ENCODE data around the gene ATP8A2. TPM values are rescaled to one million over a fixed set of nuclear protein-coding genes. Genes with fewer than 3 reads are reported as not detected.

The ATP8A2 gene
- total and polyA plus RNA-seq, 2 of the 8 experiments (the other 6 are each of a cell fraction or from before 2014, with no cell fraction given): 2.4 to 8.3 TPM

DNA sequence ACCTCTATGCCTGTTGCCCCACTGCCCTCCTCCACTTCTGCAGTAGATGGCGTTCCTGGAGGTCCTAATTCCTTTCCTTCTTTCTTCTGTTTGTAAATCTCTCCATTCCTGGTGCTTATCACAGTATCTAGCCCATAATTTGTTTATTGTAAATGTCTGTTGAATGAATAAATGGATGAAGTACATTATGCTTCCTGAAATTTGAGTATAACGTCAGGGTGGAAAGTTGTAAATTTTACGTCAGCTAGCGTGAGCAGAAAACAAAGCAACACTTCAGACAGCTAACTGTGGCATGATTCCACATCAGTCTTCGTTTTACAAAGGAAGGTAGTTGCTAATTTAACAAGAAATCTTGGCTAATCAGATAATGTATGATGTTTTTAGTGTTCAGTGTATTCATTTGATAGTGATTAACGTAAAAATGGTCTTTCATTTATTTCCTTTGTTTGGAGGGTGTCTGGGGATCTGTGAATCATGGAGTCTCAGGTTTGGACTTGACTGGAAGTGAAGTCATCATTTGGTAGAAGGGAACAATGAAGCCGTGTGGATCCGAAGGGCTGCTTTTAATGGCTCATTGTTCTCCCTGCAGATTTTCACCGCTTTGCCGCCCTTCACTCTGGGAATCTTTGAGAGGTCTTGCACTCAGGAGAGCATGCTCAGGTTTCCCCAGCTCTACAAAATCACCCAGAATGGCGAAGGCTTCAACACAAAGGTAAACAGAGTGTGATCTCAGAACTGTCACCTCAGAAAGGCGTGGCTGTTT lies 465.0 kb downstream of the ATP8A2 start:
- Histone ChIP-seq H3K27ac (ENCODE audit: low read depth, low read length) (no peak overlapping the region), H3K4me2 (ENCODE audit: insufficient read depth in 1 of 2, low read depth in 2 of 2, low read length in 2 of 2) (no peak overlapping the region), H3K23me2 (ENCODE audit: low read depth, low read length) (no peaks in the 10 kb centered on the region), H2AK5ac (ENCODE audit: low read depth, low read length) (no peak overlapping the region), H2BK5ac (ENCODE audit: low read depth, low read length) (no peak overlapping the region), H3K4me1 (replicated peaks in 1 of 4; ENCODE audit: control insufficient read depth in 3 of 4, insufficient read depth in 4 of 4, low read length in 3 of 4) (no peaks in the 10 kb centered on the region), H2BK20ac (ENCODE audit: low read length) (no peak overlapping the region), H3K14ac (ENCODE audit: insufficient read length) (no peak overlapping the region), H3K4me3 (ENCODE audit: extremely low read depth in 1 of 4, insufficient read depth in 2 of 4, low read depth in 3 of 4, low read length in 4 of 4) (no peak overlapping the region), H2BK120ac (replicated peaks; ENCODE audit: low read depth, low read length) (no peak overlapping the region), H3K79me1 (ENCODE audit: low read depth, low read length) (no peaks in the 10 kb centered on the region), H3K4ac (replicated peaks; ENCODE audit: insufficient read length, low read depth, low read length) (no peak overlapping the region), H2AFZ (ENCODE audit: low read length) (no peak overlapping the region), H2BK12ac (ENCODE audit: low read depth, low read length) (no peak overlapping the region), H3K18ac (ENCODE audit: extremely low read depth, low read length) (no peak overlapping the region), H4K5ac (ENCODE audit: insufficient read length, low read depth, low read length) (no peak overlapping the region), H3K56ac (replicated peaks; ENCODE audit: insufficient read length, low read depth, low read length) (no peak overlapping the region), H4K91ac (replicated peaks; ENCODE audit: insufficient read length, low read length) (no peak overlapping the region), H3K9me3 (ENCODE audit: insufficient read depth in 2 of 2, low read depth in 1 of 2, low read length in 1 of 2) (no peaks in the 10 kb centered on the region), H4K20me1 (replicated peaks in 1 of 2; ENCODE audit: control insufficient read depth in 1 of 2, insufficient read depth in 2 of 2, low read length in 2 of 2) (no peaks in the 10 kb centered on the region), H3K27me3 (replicated peaks in 1 of 4; ENCODE audit: control insufficient read depth in 3 of 4, extremely low read depth in 1 of 4, insufficient read depth in 3 of 4, low read length in 3 of 4) (no peaks in the 10 kb centered on the region), H4K8ac (ENCODE audit: extremely low read depth, insufficient read depth, low read length) (no peak overlapping the region), H3K9ac (replicated peaks in 1 of 4; ENCODE audit: extremely low read depth in 1 of 4, low read depth in 3 of 4, low read length in 3 of 4) (no peak overlapping the region), H3K79me2 (ENCODE audit: control insufficient read depth in 1 of 2, insufficient read depth in 2 of 2, low read length in 2 of 2) (no peaks in the 10 kb centered on the region), H3K36me3 (ENCODE audit: control insufficient read depth in 2 of 4, insufficient read depth in 4 of 4, low read length in 3 of 4) (no peaks in the 10 kb centered on the region), H2BK15ac (ENCODE audit: low read length) (no peak overlapping the region; the same call in 1 of the 2 replicates), H3K23ac (ENCODE audit: insufficient read length) (no peak overlapping the region)
- ChIA-PET CTCF (ENCODE audit: partially characterized antibody) (interaction anchor here (1.2 to 2.4 kb wide), 10 partner anchors 12 to 262 kb away, joined by 3 to 9 read pairs (median 6); no protein-coding TSS in a partner anchor), POLR2A (ENCODE audit: partially characterized antibody) (no interaction called here)
- DNase-seq (ENCODE audit: low read depth in 1 of 2, low spot score in 2 of 2) (no peak), FAIRE-seq (no peak)
- WGBS, 2 experiments (ENCODE audit: extremely low coverage in 1 of 2, insufficient coverage in 1 of 2, insufficient read length in 1 of 2, insufficient replicate concordance in 2 of 2, low coverage in 1 of 2, low lambda C conversion rate in 2 of 2, missing lambda C conversion rate in 1 of 2): 88% methylated on average over 12 of the region's 12 CpGs; no CpG with 5 or more reads in 1 of the 2 experiments
- TF ChIP-seq, protein P1, sequence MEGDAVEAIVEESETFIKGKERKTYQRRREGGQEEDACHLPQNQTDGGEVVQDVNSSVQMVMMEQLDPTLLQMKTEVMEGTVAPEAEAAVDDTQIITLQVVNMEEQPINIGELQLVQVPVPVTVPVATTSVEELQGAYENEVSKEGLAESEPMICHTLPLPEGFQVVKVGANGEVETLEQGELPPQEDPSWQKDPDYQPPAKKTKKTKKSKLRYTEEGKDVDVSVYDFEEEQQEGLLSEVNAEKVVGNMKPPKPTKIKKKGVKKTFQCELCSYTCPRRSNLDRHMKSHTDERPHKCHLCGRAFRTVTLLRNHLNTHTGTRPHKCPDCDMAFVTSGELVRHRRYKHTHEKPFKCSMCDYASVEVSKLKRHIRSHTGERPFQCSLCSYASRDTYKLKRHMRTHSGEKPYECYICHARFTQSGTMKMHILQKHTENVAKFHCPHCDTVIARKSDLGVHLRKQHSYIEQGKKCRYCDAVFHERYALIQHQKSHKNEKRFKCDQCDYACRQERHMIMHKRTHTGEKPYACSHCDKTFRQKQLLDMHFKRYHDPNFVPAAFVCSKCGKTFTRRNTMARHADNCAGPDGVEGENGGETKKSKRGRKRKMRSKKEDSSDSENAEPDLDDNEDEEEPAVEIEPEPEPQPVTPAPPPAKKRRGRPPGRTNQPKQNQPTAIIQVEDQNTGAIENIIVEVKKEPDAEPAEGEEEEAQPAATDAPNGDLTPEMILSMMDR (IDR thresholded peaks at IDR 0.05; ENCODE audit: control extremely low read depth in 1 of 3, insufficient read depth in 1 of 3, low read depth in 1 of 3, low read length in 3 of 3): peak in 2 of 3 experiments; percentile 12 to 22; a peak in 1 of 4 replicates
- TF ChIP-seq CBX5 (IDR thresholded peaks at IDR 0.05; ENCODE audit: low read depth, low read length) (no peak), RBBP5 (IDR thresholded peaks at IDR 0.05; ENCODE audit: borderline replicate concordance, low read depth, low read length) (no peak)

Data from H1 (cell line).